ENCODE results near the gene RBM47.

DNA sequence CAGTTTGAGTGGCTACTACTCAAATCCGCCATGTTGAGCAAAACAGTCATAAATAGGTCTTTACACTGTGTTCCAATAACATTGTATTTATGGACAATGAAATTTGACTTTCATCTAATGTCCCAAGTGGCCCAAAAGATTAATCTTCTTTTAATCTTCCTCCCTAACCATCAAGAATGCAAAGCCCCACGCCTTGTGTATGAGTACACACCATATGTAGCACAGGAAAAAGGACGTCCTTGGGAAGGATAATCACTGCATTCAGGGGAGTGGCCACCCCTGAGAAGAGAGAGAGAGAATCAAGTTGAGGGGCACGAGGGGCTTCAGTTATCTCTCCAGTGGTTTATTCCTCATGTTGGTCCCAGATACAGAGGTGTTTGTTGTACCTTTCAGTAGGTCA is 33.1 kb downstream of the RBM47 start:
- TF ChIP-seq POLR2A (IDR thresholded peaks at IDR 0.05; ENCODE audit: low read length) (no peak), GATA1 (IDR thresholded peaks at IDR 0.05; ENCODE audit: low read depth, low read length) (no peak)
